HepG2 (cell line): ENCODE measurements around the gene NFYB. TPM values are rescaled to one million over a fixed set of nuclear protein-coding genes. Genes with fewer than 3 reads are reported as not detected.

Experiments
- CHCHD3 ChIP-seq: sonication (generic); formaldehyde crosslinking; IDR thresholded peaks from 2 replicates; pipeline ENCODE4 v1.8.0; 2022; ENCODE audit warnings: mild to moderate bottlenecking, missing genetic modification reagents, moderate library complexity
- DNMT1 ChIP-seq: sonication (generic); formaldehyde crosslinking; IDR thresholded peaks from 2 replicates; pipeline ENCODE4 v1.5.1; 2020; ENCODE audit warnings: mild to moderate bottlenecking, missing genetic modification reagents
- ELF4 ChIP-seq: sonication (generic); formaldehyde crosslinking; IDR thresholded peaks from 2 replicates; pipeline ENCODE4 v1.5.0; 2020; ENCODE audit warnings: missing genetic modification reagents, mild to moderate bottlenecking, moderate library complexity, borderline replicate concordance
- FOXO1 ChIP-seq: sonication (generic); formaldehyde crosslinking; IDR thresholded peaks from 2 replicates; pipeline ENCODE4 v1.4.0; 2020; ENCODE audit warnings: missing genetic modification reagents
- GATAD2A ChIP-seq: IDR thresholded peaks from 2 replicates; pipeline ENCODE4 v1.6.1; 2016
- GPN1 ChIP-seq: sonication (generic); formaldehyde crosslinking; IDR thresholded peaks from 2 replicates; pipeline ENCODE4 v1.5.1; 2020; ENCODE audit warnings: missing genetic modification reagents, borderline replicate concordance
- IRF2 ChIP-seq: IDR thresholded peaks from 2 replicates; pipeline ENCODE4 v1.6.1; 2018; ENCODE audit warnings: missing genetic modification reagents, missing compliant biosample characterization
- KAT8 ChIP-seq: IDR thresholded peaks from 2 replicates; pipeline ENCODE4 v1.6.1; 2016; ENCODE audit warnings: missing genetic modification reagents, missing compliant biosample characterization
- KDM1A ChIP-seq: IDR thresholded peaks from 2 replicates; pipeline ENCODE4 v1.6.1; 2016; ENCODE audit warnings: missing compliant biosample characterization
- KDM6A ChIP-seq: IDR thresholded peaks from 2 replicates; pipeline ENCODE4 v1.6.1; 2016; ENCODE audit warnings: low read depth
- KLF12 ChIP-seq: sonication (generic); formaldehyde crosslinking; IDR thresholded peaks from 2 replicates; pipeline ENCODE4 v1.4.0; 2020; ENCODE audit warnings: missing genetic modification reagents, borderline replicate concordance
- ONECUT2 ChIP-seq: sonication (generic); formaldehyde crosslinking; IDR thresholded peaks from 2 replicates; pipeline ENCODE4 v1.4.0; 2020; ENCODE audit warnings: missing genetic modification reagents
- RORA ChIP-seq: sonication (generic); formaldehyde crosslinking; IDR thresholded peaks from 2 replicates; pipeline ENCODE4 v1.5.0; 2020; ENCODE audit warnings: mild to moderate bottlenecking, missing genetic modification reagents, moderate library complexity
- SMYD3 ChIP-seq: sonication (generic); formaldehyde crosslinking; IDR thresholded peaks from 2 replicates; pipeline ENCODE4 v1.8.1; 2023; ENCODE audit warnings: mild to moderate bottlenecking, missing genetic modification reagents
- TEAD3 ChIP-seq: optimal IDR thresholded peaks from 2 replicates; pipeline ENCODE3; 2016; ENCODE audit warnings: borderline replicate concordance
- XBP1 ChIP-seq: sonication (generic); formaldehyde crosslinking; IDR thresholded peaks from 2 replicates; pipeline ENCODE4 v1.5.0; 2020; ENCODE audit warnings: missing genetic modification reagents
- ZNF121 ChIP-seq: sonication (generic); formaldehyde crosslinking; IDR thresholded peaks from 2 replicates; pipeline ENCODE4 v1.5.0; 2020; ENCODE audit warnings: mild to moderate bottlenecking, missing genetic modification reagents
- ZNF235 ChIP-seq: sonication (generic); formaldehyde crosslinking; IDR thresholded peaks from 2 replicates; pipeline ENCODE4 v1.8.1; 2023; ENCODE audit warnings: mild to moderate bottlenecking, missing genetic modification reagents, borderline replicate concordance
- ZNF253 ChIP-seq: sonication (generic); formaldehyde crosslinking; IDR thresholded peaks from 2 replicates; pipeline ENCODE4 v1.8.0; 2022; ENCODE audit warnings: mild to moderate bottlenecking, missing genetic modification reagents, borderline replicate concordance
- ZNF296 ChIP-seq: sonication (generic); formaldehyde crosslinking; conservative IDR thresholded peaks from 2 replicates; pipeline ENCODE4 v1.5.0; 2020; ENCODE audit warnings: mild to moderate bottlenecking, missing genetic modification reagents
- ZNF558 ChIP-seq: sonication (generic); formaldehyde crosslinking; IDR thresholded peaks from 2 replicates; pipeline ENCODE4 v1.9.0; 2022; ENCODE audit warnings: mild to moderate bottlenecking, missing genetic modification reagents, borderline replicate concordance
- ZNF614 ChIP-seq: IDR thresholded peaks from 2 replicates; pipeline ENCODE4 v1.6.1; 2018; ENCODE audit warnings: missing biosample characterization, missing genetic modification reagents, inconsistent platforms, borderline replicate concordance
- ZNF782 ChIP-seq: sonication (generic); formaldehyde crosslinking; IDR thresholded peaks from 2 replicates; pipeline ENCODE4 v1.4.0; 2020; ENCODE audit warnings: missing genetic modification reagents, mild to moderate bottlenecking, borderline replicate concordance
- polyA plus RNA-seq, 8 experiments: library from polyadenylated mRNA; depleted of rRNA in 3 of 8; stranded (reverse) in 7 of 8; unstranded in 1 of 8; fragments of >200 nt; fragmentation: Illumina TruSeq in 4 of 8; extraction: Trizol in 4 of 8; gene quantifications; 2 replicates each; pipeline versions ENCODE4 v1.2.1 to v1.2.3, GENCODE V29; 2011 to 2016; ENCODE audit warnings: low read depth in 4 of 8, missing spikeins in 1 of 8, mixed read lengths in 1 of 8; ENCODE audit not compliant: insufficient read depth in 1 of 8
- total RNA-seq, 5 experiments: library from RNA; depleted of rRNA; stranded (reverse); fragments of >200 nt; fragmentation: Illumina TruSeq; extraction: Trizol; gene quantifications; 2 replicates each; pipeline ENCODE4 v1.2.3, GENCODE V29; 2016; ENCODE audit warnings: low read depth in 1 of 5
- TF ChIP-seq, protein P1 (sequence below): IDR thresholded peaks from 2 replicates; pipeline ENCODE4 v1.6.1; 2016; ENCODE audit warnings: mild to moderate bottlenecking
- TF ChIP-seq, protein P2 (sequence below): sonication (generic); formaldehyde crosslinking; conservative IDR thresholded peaks from 2 replicates; pipeline ENCODE4 v1.5.0; 2020; ENCODE audit warnings: missing genetic modification reagents
- TF ChIP-seq, protein P3 (sequence below): sonication (generic); formaldehyde crosslinking; IDR thresholded peaks from 2 replicates; pipeline ENCODE4 v1.5.1; 2020; ENCODE audit warnings: mild to moderate bottlenecking, moderate library complexity, missing genetic modification reagents
- TF ChIP-seq, protein P4 (sequence below): sonication (generic); formaldehyde crosslinking; IDR thresholded peaks from 2 replicates; pipeline ENCODE4 v1.4.0; 2020; ENCODE audit warnings: mild to moderate bottlenecking, missing genetic modification reagents

NFYB gene
- total and polyA plus RNA-seq, 2 of the 13 experiments (the other 11 are each of a cell fraction or from before 2014, with no cell fraction given): 18.7 to 36.6 TPM

DNA sequence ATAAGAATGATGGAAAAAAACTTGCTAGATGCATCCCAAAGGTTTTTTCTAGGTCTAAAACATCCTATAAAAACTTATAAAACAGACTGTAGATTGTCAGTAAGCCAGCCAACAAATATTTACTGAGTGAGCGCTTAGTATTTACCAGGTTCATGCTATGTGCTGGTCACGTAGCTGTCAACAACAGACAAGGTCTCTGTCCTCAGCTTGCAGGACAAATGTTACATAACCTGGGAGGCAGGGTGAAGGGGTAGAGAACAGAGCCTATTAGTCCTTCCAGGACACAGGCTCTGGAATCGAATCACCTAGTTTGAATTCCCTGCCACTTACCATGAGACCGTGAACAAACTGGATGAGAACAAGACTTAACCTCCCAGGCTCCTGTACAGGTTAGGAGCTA lies 6.4 kb downstream of the NFYB start (continued):
- TF ChIP-seq ZNF235 (CRISPR knock-in tag) (no peak), ELF4 (CRISPR knock-in tag) (no peak), KDM1A (CRISPR knock-in tag) (0 out of 2 replicates have a peak, but pooled peaks have one; percentile 25), TEAD3 (CRISPR knock-in tag) (peak; percentile 87), ZNF614 (CRISPR knock-in tag) (no peak), GPN1 (CRISPR knock-in tag) (no peak), KLF12 (no peak), ZNF558 (CRISPR knock-in tag) (no peak), XBP1 (CRISPR knock-in tag) (no peak), KAT8 (CRISPR knock-in tag) (0 out of 2 replicates have a peak, but pooled peaks have one; percentile 31), DNMT1 (no peak), RORA (CRISPR knock-in tag) (no peak), CHCHD3 (CRISPR knock-in tag) (no peak), ONECUT2 (CRISPR knock-in tag) (no peak), GATAD2A (CRISPR knock-in tag) (peak; percentile 66), ZNF253 (CRISPR knock-in tag) (no peak), ZNF296 (CRISPR knock-in tag) (no peak), ZNF121 (CRISPR knock-in tag) (no peak), FOXO1 (CRISPR knock-in tag) (peak; percentile 94), ZNF782 (CRISPR knock-in tag) (no peak), IRF2 (CRISPR knock-in tag) (peak; percentile 79; the same call in 1 of the 2 replicates), KDM6A (no peak), SMYD3 (no peak)
- TF ChIP-seq, protein P1, sequence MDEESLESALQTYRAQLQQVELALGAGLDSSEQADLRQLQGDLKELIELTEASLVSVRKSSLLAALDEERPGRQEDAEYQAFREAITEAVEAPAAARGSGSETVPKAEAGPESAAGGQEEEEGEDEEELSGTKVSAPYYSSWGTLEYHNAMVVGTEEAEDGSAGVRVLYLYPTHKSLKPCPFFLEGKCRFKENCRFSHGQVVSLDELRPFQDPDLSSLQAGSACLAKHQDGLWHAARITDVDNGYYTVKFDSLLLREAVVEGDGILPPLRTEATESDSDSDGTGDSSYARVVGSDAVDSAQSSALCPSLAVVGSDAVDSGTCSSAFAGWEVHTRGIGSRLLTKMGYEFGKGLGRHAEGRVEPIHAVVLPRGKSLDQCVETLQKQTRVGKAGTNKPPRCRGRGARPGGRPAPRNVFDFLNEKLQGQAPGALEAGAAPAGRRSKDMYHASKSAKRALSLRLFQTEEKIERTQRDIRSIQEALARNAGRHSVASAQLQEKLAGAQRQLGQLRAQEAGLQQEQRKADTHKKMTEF (CRISPR knock-in tag): peak; percentile 41; the same call in 1 of the 2 replicates
- TF ChIP-seq, protein P2, sequence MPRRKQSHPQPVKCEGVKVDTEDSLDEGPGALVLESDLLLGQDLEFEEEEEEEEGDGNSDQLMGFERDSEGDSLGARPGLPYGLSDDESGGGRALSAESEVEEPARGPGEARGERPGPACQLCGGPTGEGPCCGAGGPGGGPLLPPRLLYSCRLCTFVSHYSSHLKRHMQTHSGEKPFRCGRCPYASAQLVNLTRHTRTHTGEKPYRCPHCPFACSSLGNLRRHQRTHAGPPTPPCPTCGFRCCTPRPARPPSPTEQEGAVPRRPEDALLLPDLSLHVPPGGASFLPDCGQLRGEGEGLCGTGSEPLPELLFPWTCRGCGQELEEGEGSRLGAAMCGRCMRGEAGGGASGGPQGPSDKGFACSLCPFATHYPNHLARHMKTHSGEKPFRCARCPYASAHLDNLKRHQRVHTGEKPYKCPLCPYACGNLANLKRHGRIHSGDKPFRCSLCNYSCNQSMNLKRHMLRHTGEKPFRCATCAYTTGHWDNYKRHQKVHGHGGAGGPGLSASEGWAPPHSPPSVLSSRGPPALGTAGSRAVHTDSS (CRISPR knock-in tag): no peak
- TF ChIP-seq, protein P3, sequence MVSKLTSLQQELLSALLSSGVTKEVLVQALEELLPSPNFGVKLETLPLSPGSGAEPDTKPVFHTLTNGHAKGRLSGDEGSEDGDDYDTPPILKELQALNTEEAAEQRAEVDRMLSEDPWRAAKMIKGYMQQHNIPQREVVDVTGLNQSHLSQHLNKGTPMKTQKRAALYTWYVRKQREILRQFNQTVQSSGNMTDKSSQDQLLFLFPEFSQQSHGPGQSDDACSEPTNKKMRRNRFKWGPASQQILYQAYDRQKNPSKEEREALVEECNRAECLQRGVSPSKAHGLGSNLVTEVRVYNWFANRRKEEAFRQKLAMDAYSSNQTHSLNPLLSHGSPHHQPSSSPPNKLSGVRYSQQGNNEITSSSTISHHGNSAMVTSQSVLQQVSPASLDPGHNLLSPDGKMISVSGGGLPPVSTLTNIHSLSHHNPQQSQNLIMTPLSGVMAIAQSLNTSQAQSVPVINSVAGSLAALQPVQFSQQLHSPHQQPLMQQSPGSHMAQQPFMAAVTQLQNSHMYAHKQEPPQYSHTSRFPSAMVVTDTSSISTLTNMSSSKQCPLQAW (CRISPR knock-in tag): peak; percentile 50; the same call in 1 of the 2 replicates
- TF ChIP-seq, protein P4, sequence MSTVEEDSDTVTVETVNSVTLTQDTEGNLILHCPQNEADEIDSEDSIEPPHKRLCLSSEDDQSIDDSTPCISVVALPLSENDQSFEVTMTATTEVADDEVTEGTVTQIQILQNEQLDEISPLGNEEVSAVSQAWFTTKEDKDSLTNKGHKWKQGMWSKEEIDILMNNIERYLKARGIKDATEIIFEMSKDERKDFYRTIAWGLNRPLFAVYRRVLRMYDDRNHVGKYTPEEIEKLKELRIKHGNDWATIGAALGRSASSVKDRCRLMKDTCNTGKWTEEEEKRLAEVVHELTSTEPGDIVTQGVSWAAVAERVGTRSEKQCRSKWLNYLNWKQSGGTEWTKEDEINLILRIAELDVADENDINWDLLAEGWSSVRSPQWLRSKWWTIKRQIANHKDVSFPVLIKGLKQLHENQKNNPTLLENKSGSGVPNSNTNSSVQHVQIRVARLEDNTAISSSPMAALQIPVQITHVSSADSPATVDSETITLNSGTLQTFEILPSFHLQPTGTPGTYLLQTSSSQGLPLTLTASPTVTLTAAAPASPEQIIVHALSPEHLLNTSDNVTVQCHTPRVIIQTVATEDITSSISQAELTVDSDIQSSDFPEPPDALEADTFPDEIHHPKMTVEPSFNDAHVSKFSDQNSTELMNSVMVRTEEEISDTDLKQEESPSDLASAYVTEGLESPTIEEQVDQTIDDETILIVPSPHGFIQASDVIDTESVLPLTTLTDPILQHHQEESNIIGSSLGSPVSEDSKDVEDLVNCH (CRISPR knock-in tag): no peak
